Endometrial microvascular endothelial cells (primary cell): ENCODE data around the gene DYNLT1. TPM values are rescaled to one million over a fixed set of nuclear protein-coding genes. Genes with fewer than 3 reads are reported as not detected.
"Not testable (repeated sequence)": the region's sequence is repeated elsewhere in the genome, so short reads cannot be mapped to it uniquely, and the experiment has no call there.

Experiments used
- in situ Hi-C: cut with HindIII; loops from 2 replicates; pipeline ENCODE4 v1.10.0; 2017; ENCODE audit warnings: low sequenced_read_pairs, low pct_unique_long_range_greater_than_20kb; ENCODE audit errors: inconsistent ontology term
- total RNA-seq: library from RNA; depleted of rRNA; stranded (reverse); fragments of >200 nt; gene quantifications from one replicate; pipeline ENCODE4 v1.2.3, GENCODE V29; 2015; ENCODE audit errors: inconsistent ontology term

DYNLT1 gene
- total RNA-seq, 1 donor from 2014 or later: 169 TPM

DNA sequence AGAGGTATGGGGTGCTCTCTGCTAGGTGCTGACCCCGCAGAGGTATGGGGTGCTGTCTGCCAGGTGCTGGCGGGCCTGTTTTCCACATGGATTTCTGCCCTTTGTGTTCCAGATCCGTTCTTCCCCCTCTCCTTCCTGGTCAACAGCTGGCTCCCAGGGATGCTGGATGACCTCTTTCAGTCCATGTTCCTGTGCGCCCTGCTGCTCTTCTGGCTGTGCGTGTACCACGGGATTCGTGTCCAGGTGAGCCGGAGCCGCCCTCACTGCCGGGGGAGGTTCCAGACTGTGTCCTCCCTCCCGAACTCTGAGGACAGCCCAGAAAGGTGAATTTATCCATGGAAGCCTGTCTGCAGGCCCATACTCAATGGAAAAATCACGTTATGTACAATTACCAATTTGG lies 36.3 kb downstream of the DYNLT1 start:
- in situ Hi-C loops: no loop called here

DNA sequence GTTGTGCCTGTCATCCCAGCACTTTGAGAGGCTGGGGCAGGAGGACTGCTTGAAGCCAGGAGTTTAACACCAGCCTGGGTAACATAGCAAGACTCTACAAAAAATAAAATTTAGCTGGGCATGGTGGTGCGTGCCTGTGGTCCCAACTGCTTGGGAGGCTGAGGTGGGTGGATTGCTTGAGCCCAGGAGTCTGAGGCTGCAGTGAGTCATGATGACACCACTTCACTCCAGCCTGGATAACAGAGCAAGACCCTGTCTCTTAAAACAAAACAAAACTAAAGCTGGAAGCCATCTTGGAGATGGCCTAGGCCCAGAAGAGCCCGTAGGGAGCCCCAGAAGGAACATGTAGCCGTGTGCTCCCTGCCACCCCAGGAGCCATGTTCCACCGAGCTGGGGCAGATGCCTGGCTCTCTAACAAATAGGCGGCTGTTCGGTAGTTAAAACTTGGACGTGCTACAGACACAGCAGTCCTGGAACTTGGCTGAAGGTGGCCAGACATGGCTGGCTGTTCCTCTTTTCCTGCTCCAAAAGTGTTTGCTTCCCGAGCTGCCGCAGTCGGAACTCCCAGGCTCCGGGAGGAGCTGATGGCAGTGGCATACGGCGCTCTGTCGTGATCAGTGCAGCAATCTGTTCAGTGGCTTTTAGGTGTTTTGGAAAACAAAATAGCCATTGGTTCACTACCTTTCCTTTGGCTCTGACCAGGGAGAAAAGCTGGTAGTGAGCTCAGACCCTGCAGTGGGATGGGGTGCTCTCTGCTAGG lies 37.0 kb downstream of the DYNLT1 start:
- in situ Hi-C loops: no loop called here

DNA sequence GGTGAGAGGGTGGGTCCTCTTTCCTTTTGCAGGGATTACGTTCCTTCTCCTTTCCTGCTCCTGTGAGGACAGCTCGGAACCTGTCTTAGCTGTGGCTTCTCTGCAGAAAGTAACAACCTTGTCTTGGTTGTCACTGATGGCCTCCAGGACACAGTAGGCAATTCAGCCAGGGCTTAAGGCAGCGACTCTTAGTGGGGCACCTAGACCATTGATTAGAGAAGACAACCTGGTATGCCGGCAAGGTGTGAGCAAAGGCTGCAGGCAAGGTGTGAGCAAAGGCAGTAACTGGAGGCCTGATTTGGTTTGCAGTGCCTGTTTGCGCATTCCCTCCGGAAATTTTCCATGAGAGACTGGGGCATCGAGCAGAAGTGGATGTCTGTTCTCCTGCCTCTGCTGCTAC lies 37.6 kb downstream of the DYNLT1 start:
- in situ Hi-C loops: no loop called here

DNA sequence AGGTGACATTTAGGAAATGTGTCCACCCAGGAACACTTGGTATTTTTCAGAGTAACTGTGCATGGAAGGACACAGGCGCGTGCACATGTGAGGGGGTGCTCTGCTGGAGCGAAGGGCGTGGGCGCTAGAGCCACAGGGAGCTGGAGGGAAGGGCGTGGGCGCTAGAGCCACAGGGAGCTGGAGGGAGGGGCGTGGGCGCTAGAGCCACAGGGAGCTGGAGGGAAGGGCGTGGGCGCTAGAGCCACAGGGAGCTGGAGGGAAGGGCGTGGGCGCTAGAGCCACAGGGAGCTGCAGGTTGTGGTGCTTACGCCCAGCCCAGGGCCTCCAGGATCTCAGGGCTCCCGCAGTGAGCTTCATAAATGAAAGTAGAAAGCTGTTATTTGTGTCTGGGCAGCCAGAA lies 38.5 kb downstream of the DYNLT1 start:
- in situ Hi-C loops: not testable (repeated sequence)

DNA sequence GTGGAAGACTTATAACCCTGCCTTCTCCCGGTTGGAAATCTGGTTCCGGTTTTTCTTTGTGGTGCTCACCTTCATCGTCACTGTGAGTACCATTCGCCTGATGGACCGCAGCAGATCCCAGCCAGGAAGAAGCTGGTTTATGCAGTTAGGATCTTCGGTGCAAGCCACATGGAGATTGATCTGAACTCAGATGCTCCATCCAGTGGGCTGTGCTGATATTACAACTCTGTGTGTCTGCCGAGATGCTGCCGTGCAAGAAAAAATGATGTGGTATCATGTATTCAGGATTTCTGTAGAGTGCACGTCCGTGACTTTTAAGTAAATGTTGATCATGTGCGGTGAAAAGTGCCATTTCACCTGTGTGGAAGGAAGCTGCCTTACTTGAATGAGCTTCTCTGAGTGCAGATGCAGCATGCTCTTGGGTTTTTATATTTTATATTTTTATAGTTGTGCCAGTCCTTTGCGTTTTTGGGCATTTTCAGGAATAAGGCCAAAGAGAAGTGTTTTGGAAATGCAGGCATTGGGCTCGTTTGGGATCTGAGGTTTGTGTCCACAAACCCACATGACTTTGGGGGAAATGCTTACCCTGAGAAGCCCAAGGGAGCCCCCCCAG lies 39.2 kb downstream of the DYNLT1 start:
- in situ Hi-C loops: no loop called here

DNA sequence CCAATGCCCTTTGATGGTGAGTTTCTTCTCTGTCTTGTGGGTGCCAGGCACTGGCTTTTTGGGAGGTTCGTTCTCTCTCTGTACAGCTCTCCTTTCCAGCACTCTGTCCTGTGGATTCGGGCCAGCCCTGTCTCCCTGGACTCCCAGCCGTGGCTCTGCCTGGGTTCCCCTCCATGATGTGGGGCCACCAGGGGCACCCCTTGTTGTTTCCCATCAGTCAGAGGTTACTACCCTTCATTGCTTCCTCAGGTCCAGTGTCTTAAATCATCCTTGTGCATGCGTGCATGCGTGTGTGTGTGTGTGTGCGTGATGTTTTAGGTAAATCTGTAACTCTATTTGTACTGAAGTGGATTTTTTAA lies 40.5 kb downstream of the DYNLT1 start:
- in situ Hi-C loops: no loop called here

DNA sequence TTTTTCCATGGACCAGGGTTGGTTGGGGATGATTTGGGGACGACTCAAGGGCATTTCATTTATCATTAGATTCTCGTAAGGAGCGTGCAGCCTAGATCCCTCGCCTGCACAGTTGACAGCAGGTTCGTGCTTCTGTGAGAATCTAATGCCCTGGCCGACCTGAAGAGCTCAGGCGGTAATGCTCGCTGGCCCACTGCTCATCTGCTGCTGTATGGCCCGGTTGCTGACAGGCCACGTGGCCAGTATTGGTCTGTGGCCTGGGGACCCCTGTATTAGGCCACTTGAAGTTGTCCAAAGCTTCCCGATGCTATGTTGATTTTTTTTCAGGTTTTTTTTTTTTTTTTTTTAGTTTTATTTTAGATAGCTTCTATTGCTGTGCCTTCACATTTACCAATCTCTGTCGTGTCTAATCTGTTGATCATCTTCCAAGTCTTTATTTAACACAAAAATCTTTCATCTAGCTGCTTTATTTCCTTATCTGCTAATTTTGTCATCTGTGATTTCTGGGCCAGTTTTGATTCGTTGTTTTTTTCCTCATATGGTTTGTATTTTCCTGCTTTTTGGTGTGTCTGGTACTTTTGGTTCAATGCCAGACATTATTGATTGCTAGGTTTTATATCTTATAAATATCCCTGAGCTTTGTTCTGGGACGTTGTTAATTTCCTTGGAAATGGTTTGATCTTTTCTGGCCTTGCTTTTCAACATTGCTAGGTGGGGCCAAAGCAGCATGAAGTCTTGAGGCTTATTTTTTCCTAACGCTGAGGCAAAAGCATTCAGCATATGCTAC lies 41.1 kb downstream of the DYNLT1 start:
- in situ Hi-C loops: no loop called here

DNA sequence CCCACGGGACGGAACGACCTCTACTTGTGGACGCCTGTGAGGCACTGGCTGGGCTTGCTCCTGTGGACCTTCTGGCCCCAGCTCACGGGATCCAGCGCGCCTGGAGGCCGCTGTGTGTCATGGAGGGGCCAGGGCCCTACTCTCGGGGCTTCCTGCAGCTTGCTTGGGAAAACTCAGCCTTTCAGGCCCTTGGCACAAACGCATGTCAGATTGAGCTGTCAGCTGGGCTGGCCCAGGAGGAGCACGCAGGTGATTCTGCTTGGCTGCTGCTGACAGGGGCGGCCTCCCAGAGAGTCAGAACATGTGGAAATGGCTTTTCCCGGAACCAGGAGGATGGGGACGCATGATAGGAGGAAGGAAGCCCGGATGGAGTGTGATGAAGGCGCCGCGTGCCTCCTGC lies 44.9 kb downstream of the DYNLT1 start:
- in situ Hi-C loops: no loop called here

DNA sequence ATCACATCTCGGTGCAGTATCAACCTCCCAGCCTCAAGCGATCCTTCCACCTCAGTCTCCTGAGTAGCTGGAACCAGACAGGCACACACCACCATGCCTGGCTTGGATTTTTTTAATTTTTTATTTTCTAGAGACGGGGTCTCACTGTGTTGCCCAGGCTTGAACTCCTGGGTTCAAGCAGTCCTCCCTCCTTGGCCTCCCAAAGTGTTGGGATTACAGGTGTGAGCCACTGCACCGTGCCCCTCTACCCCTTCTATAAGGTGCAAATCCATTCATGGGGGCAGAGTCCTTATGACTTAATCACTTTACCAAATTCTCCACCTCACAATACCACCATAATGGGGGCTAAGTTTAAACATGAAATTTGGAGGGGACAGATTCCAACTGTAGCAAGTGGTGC lies 47.0 kb downstream of the DYNLT1 start:
- in situ Hi-C loops: no loop called here

DNA sequence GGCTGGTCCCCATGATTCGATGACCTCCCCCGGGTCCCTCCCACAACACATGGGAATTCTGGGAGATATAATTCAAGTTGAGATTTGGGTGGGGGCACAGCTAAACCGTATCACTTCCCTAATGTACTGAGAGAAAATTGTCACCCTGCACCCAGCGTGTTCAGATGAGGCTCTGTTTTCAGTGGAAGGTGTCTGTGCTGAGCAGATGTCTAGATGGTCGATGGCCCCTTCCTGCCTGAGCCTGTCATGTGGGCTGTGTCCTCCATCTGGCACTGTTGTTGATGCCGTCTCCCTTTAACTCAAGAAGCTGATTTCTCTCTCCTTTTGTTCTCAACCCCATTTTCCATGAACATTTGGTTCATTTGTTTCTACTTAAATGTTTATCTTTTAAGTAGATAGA lies 47.7 kb downstream of the DYNLT1 start:
- in situ Hi-C loops: no loop called here

DNA sequence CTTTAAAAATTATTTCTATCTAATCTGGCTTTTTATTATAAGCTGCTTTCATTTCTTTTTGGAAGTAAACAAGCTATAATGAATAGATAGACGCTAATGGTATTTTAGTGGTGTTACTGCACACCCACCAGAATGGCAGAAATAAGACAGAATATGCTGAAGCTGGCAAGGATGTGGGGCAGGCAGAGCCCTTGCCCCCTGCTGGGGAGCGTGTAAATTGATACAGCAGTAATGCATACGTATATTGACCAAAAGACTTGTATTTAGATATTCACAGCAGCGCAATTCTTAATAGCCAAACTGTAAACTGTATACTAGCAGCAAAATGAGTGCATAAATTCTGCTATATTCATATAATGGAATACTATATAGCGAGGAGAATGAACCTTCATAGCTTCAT lies 49.3 kb downstream of the DYNLT1 start:
- in situ Hi-C loops: no loop called here

DNA sequence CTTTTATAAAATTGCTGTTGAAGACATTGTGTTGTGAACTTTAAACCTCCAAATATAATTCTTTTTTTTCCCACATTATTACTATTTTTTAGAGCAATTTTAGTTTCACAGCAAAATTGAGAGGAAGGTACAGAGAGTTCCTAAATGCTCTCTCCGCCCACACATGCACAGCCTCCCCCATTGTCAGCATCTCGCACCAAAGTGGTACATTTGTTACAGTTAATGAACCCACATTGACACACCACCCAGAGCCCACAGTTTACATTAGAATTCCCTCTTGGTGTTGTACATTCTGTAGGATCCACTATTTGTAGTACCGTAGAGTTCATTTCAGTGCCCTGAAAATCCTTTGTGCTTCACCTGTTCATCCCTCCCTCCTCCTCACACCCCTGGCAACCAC lies 50.9 kb downstream of the DYNLT1 start:
- in situ Hi-C loops: no loop called here

DNA sequence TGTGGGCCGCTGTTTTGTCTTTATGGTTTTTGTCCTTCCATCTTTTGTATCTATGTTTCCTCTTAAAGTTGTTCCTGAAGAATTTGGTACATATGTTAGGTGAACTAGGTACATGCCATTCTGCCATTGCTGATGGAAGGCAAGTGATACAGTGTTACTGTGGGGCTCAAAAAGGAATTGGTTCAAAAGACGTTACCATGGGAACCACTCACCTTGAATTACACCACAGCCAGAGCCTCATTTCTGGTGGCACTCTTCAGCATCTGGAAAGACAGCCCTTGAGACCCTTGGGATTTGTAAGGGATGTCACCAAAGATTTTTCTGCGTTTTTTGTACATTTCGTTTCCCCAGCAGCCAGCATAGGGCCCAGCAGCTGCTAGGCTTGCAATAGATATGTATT lies 52.7 kb downstream of the DYNLT1 start:
- in situ Hi-C loops: no loop called here

DNA sequence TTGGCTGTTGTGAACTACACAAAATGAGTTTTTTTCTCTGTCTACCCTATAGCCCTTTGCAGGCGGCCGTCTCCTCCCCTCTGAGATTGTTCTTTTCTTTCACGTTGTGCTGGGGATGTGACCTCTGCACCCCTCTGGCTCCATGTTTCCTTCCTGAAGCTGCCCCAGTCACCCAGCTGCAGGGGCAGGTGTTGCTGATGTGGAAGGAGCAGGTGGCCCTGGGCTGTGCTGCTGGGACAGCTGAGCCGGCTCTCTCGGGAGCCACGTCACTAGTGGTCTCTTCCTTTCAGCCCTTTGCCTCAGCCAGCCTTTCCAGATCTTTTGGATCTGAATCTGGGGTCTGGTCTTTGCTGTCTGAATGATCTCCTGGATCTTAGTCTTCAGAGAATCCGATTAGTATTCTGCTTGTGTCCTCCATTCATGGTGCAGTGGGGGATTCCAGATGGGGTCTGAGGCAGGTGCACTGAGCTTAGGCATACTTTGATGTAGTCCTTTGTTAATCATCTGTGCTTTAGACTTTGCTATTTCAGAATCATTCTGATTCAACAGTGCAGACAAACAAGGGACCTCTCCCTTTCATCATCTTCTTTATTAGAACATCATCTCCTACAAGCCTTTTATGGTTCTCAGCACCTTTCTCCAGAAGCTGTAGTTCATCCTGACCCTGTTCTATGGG lies 53.3 kb downstream of the DYNLT1 start:
- in situ Hi-C loops: no loop called here

DNA sequence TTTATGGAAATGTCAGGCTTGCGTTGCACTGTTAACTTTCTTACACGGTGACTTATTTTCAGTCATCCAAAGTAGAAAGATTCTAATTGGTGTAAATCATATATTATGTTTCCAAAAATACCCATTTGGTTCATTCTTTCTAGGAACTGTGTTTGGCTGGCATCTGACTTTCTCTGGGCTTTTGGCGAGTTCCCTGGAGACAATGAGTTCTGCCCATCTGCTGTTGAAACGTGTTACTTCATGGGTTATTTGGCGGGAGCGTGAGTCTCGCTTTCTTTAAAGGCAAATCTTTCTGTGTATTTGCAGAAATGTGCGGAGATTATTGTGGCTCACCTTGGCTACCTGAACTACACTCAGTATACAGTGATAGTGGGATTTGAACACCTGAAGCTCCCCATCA lies 55.2 kb downstream of the DYNLT1 start:
- in situ Hi-C loops: no loop called here

DNA sequence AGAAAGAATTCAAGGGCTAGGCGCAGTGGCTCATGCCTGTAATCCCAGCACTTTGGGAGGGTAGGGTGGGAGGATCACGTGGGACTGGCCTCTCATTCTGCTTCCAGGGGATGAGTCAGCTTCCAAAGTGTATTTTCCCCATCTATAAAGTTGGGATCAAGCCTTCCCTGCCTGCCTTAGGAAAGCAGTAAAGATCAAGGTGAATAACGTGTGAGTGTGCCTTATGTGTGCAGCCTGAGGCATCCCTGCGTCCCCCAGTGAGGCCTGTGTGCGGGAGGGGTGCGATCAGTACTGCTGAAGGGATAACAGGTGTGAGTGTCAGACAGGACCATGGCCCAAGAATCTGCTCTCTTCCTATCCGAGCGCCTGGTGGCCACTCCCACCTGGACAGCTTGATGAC lies 57.9 kb downstream of the DYNLT1 start:
- in situ Hi-C loops: no loop called here
